GM12878 (cell line): Measurements from ENCODE around the gene NKX1-2. TPM values are rescaled to one million over a fixed set of nuclear protein-coding genes. Genes with fewer than 3 reads are reported as not detected.

Experiments
- CHD2 ChIP-seq: IDR thresholded peaks from 2 replicates; pipeline ENCODE4 v1.6.1; 2011; ENCODE audit warnings: low read depth, low read length, improper control_type of control experiment, borderline replicate concordance
- CREB1 ChIP-seq: IDR thresholded peaks from 2 replicates; pipeline ENCODE4 v1.6.1; 2012; ENCODE audit warnings: low read depth, mild to moderate bottlenecking, inconsistent platforms
- HCFC1 ChIP-seq: fragments of 150-350 bp; IDR thresholded peaks from 2 replicates; pipeline ENCODE4 v1.6.1; 2014; ENCODE audit warnings: low read length
- IKZF1 ChIP-seq: fragments of 450-650 bp; conservative IDR thresholded peaks from 2 replicates; pipeline ENCODE4 v1.6.1; 2017; ENCODE audit warnings: antibody characterized with exemption, mild to moderate bottlenecking
- MAX ChIP-seq: IDR thresholded peaks from 2 replicates; pipeline ENCODE4 v1.6.1; 2012; ENCODE audit warnings: low read depth, low read length, improper control_type of control experiment
- MXI1 ChIP-seq: fragments of 150-350 bp; IDR thresholded peaks from 2 replicates; pipeline ENCODE4 v1.6.1; 2011; ENCODE audit warnings: low read depth, mild to moderate bottlenecking, inconsistent platforms, low read length, improper control_type of control experiment
- NFYB ChIP-seq: IDR thresholded peaks from 2 replicates; pipeline ENCODE4 v1.6.1; 2011; ENCODE audit warnings: low read depth, mild to moderate bottlenecking, low read length, improper control_type of control experiment, moderate library complexity; ENCODE audit not compliant: insufficient read depth
- PKNOX1 ChIP-seq: fragments of 450-650 bp; IDR thresholded peaks from 2 replicates; pipeline ENCODE4 v1.6.1; 2016; ENCODE audit warnings: mild to moderate bottlenecking
- POLR2A ChIP-seq: IDR thresholded peaks from 2 replicates; pipeline ENCODE4 v1.6.1; 2011; ENCODE audit warnings: low read depth, mild to moderate bottlenecking, low read length
- POLR2AphosphoS5 ChIP-seq: IDR thresholded peaks from 2 replicates; pipeline ENCODE4 v1.6.1; 2011; ENCODE audit warnings: mild to moderate bottlenecking, low read length, inconsistent platforms
- RB1 ChIP-seq: fragments of 450-650 bp; formaldehyde crosslinking; IDR thresholded peaks from 2 replicates; pipeline ENCODE4 v1.6.1; 2017; ENCODE audit warnings: mild to moderate bottlenecking, borderline replicate concordance
- RBBP5 ChIP-seq: fragments of 200-600 bp; sonication (generic); conservative IDR thresholded peaks from 2 replicates; pipeline ENCODE4 v1.6.1; 2016
- RCOR1 ChIP-seq: conservative IDR thresholded peaks from 2 replicates; pipeline ENCODE4 v1.6.1; 2012; ENCODE audit warnings: low read depth, low read length, improper control_type of control experiment
- RFX5 ChIP-seq: IDR thresholded peaks from 2 replicates; pipeline ENCODE4 v1.6.1; 2011; ENCODE audit warnings: low read depth, low read length, improper control_type of control experiment
- TAF1 ChIP-seq: IDR thresholded peaks from 2 replicates; pipeline ENCODE4 v1.6.1; 2011; ENCODE audit warnings: mild to moderate bottlenecking, low read depth, low read length, borderline replicate concordance
- TCF12 ChIP-seq: IDR thresholded peaks from 2 replicates; pipeline ENCODE4 v1.6.1; 2011; ENCODE audit warnings: low read depth, mild to moderate bottlenecking, low read length
- TCF3 ChIP-seq: IDR thresholded peaks from 2 replicates; pipeline ENCODE4 v1.6.1; 2012; ENCODE audit warnings: low read depth, mild to moderate bottlenecking, low read length, borderline replicate concordance; ENCODE audit not compliant: insufficient read depth
- ZNF687 ChIP-seq: fragments of 450-650 bp; IDR thresholded peaks from 2 replicates; pipeline ENCODE4 v1.6.1; 2017; ENCODE audit warnings: mild to moderate bottlenecking, moderate library complexity
- polyA plus RNA-seq, 11 experiments: library from polyadenylated mRNA; depleted of rRNA in 4 of 11; unstranded in 6 of 11; stranded (reverse) in 5 of 11; fragments of >200 nt; fragmentation: Nextera tagmentation in 4 of 11; fragmentation: Illumina TruSeq in 1 of 11; extraction: Ambion mirVana in 4 of 11; extraction: Trizol in 1 of 11; gene quantifications; 1 replicate in 1 of 11; 2 replicates in 10 of 11; pipeline versions ENCODE4 v1.2.1 to v1.2.3, GENCODE V29; 2011 to 2016; ENCODE audit warnings: inconsistent platforms in 2 of 11, missing spikeins in 2 of 11, low read depth in 1 of 11
- total RNA-seq, 4 experiments: library from RNA; depleted of rRNA in 3 of 4; stranded (reverse); fragments of >200 nt in 3 of 4; fragmentation: Illumina TruSeq in 1 of 4; extraction: Trizol in 1 of 4; gene quantifications; 2 replicates each; pipeline versions ENCODE4 v1.2.1 to v1.2.3, GENCODE V29; 2013 to 2021

NKX1-2 gene
- total and polyA plus RNA-seq, 10 of the 15 experiments (the other 5 are each of a cell fraction or from before 2014, with no cell fraction given): not detected

- TF ChIP-seq POLR2AphosphoS5: peak; percentile 89
- TF ChIP-seq CHD2: peak; percentile 63; the same call in 1 of the 2 replicates
- TF ChIP-seq RB1: no peak
- peak; percentile 45; the same call in 1 of the 2 replicates for TF ChIP-seq MAX
- TF ChIP-seq RCOR1: no peak
- no peak for TF ChIP-seq MXI1
- TF ChIP-seq NFYB: peak; percentile 88
- peak; percentile 53; the same call in 1 of the 2 replicates for TF ChIP-seq TCF3
- TF ChIP-seq CREB1: peak; percentile 62; the same call in 1 of the 2 replicates
- 0 out of 2 replicates have a peak, but pooled peaks have one; percentile 36 for TF ChIP-seq TAF1
- peak; percentile 93 for TF ChIP-seq POLR2A
- TF ChIP-seq TCF12: peak; percentile 19; the same call in 1 of the 2 replicates
- no peak for TF ChIP-seq RBBP5
- TF ChIP-seq IKZF1: peak; percentile 51; the same call in 1 of the 2 replicates
- no peak for TF ChIP-seq HCFC1
- TF ChIP-seq PKNOX1: 0 out of 2 replicates have a peak, but pooled peaks have one; percentile 18
- peak; percentile 79 for TF ChIP-seq RFX5
- TF ChIP-seq ZNF687: peak; percentile 52
- TF ChIP-seq, all 136 proteins: peak for 18
These were observed 30.9 kb downstream of the NKX1-2 start, which contains the start of gene OAT (continued) for GRCh38 chr10:124418726-124419501.
